ENCODE data around the gene INSYN2B. TPM values are rescaled to one million over a fixed set of nuclear protein-coding genes. Genes with fewer than 3 reads are reported as not detected.

The INSYN2B gene
- total RNA-seq, 1 donor from 2014 or later: 0.12 TPM

- TF ChIP-seq CTCF (IDR thresholded peaks at IDR 0.05; ENCODE audit: unreplicated experiment): no peak
- no peaks in the 10 kb centered on the region for H3K4me1 Mint-ChIP-seq (ENCODE audit: low read depth)
- DNase-seq (ENCODE audit: low spot score, unreplicated experiment): no peak
- no peaks in the 10 kb centered on the region for H3K36me3 Mint-ChIP-seq (ENCODE audit: insufficient read depth)
- no peak overlapping the region for H3K27ac Mint-ChIP-seq
- H3K9me3 Mint-ChIP-seq (ENCODE audit: low read depth): no peaks in the 10 kb centered on the region
- H3K4me3 Mint-ChIP-seq (ENCODE audit: low read depth): no peak overlapping the region
- peaks cover 20% of the 10 kb centered on the region for H3K27me3 Mint-ChIP-seq
These were observed 68.7 kb downstream of the INSYN2B start for GRCh38 chr5:169911448-169912212.

- DNase-seq (ENCODE audit: low spot score, unreplicated experiment): no peak
- Mint-ChIP-seq H3K27ac (no peak overlapping the region), H3K36me3 (ENCODE audit: insufficient read depth) (no peaks in the 10 kb centered on the region), H3K27me3 (peaks cover 22% of the 10 kb centered on the region), H3K9me3 (ENCODE audit: low read depth) (no peaks in the 10 kb centered on the region), H3K4me3 (ENCODE audit: low read depth) (no peak overlapping the region), H3K4me1 (ENCODE audit: low read depth) (no peaks in the 10 kb centered on the region)
- no peak for TF ChIP-seq CTCF (IDR thresholded peaks at IDR 0.05; ENCODE audit: unreplicated experiment)
These were observed 69.9 kb downstream of the INSYN2B start for GRCh38 chr5:169910393-169910792.

DNA sequence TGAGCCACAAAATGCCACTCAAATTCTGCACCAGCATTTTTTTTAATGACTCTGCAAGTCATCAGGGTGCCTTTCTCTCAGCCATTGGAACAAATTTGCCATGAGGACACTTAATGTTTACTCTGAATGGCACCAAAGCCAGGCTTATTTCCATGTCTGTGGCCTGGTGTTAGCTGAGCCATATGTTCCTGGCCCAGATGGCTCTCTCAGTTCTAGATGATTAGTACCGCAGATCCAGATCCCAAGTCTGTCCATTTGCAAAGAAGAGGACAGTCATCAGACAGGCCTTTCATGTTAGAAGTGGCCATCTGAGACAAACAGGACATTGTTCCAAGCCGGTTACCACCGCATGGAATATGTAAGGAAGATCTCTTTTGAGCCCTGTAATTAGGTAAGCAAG lies 70.3 kb downstream of the INSYN2B start:
- Mint-ChIP-seq H3K9me3 (ENCODE audit: low read depth) (no peaks in the 10 kb centered on the region), H3K27me3 (peaks cover 22% of the 10 kb centered on the region), H3K4me1 (ENCODE audit: low read depth) (no peaks in the 10 kb centered on the region), H3K36me3 (ENCODE audit: insufficient read depth) (no peaks in the 10 kb centered on the region), H3K27ac (no peak overlapping the region), H3K4me3 (ENCODE audit: low read depth) (no peak overlapping the region)
- DNase-seq (ENCODE audit: low spot score, unreplicated experiment): no peak
- no peak for TF ChIP-seq CTCF (IDR thresholded peaks at IDR 0.05; ENCODE audit: unreplicated experiment)

GRCh38 chr5:169908864-169909263 lies 71.4 kb downstream of the INSYN2B start:
- Mint-ChIP-seq H3K9me3 (ENCODE audit: low read depth) (no peaks in the 10 kb centered on the region), H3K4me1 (ENCODE audit: low read depth) (no peaks in the 10 kb centered on the region), H3K27me3 (peaks cover 19% of the 10 kb centered on the region), H3K4me3 (ENCODE audit: low read depth) (no peak overlapping the region), H3K27ac (no peak overlapping the region), H3K36me3 (ENCODE audit: insufficient read depth) (no peaks in the 10 kb centered on the region)
- no peak for TF ChIP-seq CTCF (IDR thresholded peaks at IDR 0.05; ENCODE audit: unreplicated experiment)
- no peak for DNase-seq (ENCODE audit: low spot score, unreplicated experiment)

DNA sequence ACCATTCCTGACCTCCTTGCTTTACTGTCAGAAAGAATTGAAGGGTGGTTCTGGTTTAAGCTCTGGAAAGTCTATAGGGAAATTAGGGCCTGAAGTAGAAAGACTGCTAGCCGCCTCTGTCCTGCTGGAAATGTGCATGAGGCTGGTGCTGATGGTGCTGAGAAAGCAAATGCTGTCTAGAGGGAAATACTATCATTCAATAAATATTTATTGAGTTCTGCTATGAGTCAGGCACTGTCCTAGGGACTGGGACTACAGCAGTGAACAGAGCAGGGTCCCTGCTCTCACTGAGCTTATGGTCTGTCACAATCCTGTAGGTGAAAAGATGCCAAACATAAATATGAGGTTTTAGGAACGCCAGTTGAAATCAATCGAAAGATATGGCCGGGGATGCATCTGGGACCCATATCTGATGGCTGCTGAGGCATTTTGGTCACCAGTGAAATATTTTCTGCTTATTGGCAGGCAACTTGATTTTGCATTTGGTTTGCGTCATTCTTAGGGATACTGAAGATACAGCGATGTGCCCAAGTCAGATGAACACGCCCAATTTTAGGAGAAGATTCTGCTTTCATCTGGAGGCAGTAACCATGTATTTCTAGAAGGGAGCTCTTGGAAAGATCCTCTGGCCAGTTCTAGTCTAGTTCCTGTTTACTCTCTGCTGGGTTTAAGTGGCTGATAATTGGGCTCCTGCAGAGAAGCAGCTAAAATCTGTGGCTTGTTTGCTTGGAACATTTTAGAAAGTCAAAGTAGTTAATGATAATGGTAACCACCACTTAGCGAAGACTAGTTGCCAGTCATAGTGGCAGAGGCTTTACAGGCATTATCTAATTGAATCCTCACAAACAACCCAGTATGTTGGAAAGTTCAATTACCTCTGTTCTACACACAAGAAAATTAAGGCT lies 73.3 kb downstream of the INSYN2B start:
- H3K4me1 Mint-ChIP-seq (ENCODE audit: low read depth): peaks cover under 1% of the 10 kb centered on the region
- H3K27me3 Mint-ChIP-seq: peaks cover 19% of the 10 kb centered on the region
- H3K9me3 Mint-ChIP-seq (ENCODE audit: low read depth): no peaks in the 10 kb centered on the region
- H3K36me3 Mint-ChIP-seq (ENCODE audit: insufficient read depth): no peaks in the 10 kb centered on the region
- TF ChIP-seq CTCF (IDR thresholded peaks at IDR 0.05; ENCODE audit: unreplicated experiment): no peak
- H3K4me3 Mint-ChIP-seq (ENCODE audit: low read depth): no peak overlapping the region
- no peak for DNase-seq (ENCODE audit: low spot score, unreplicated experiment)
- no peak overlapping the region for H3K27ac Mint-ChIP-seq

Data from progenitor cell of endocrine pancreas (in vitro differentiated cells).